HG02973 (cell line): ENCODE data around the gene ANKFY1.
"Not testable (repeated sequence)": the region's sequence is repeated elsewhere in the genome, so short reads cannot be mapped to it uniquely, and the experiment has no call there.

Source experiments
- ATAC-seq: cut with Tn5 transposase; IDR thresholded peaks from one replicate; pipeline ENCODE4 v1.9.1; 2021; ENCODE audit warnings: moderate library complexity; ENCODE audit not compliant: unreplicated experiment

Gene ANKFY1

DNA sequence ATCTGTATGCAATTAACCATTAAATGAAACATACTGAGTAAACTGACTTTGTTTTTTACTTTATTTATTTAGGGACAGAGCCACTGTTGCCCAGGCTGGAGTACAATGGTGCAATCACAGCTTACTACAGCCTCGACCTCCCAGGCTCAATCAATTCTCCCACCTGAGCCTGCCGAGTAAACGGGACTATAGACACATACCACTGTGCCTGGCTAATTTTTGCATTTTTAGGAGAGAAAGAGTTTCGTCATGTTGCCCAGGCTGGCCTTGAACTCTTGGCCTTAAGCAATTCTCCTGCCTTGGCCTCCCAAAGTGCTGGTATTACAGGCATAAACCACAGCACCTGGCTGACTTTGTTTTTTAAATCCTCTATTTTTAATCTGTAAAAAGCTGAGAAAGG, 42.6 kb downstream of the ANKFY1 start:
- ATAC-seq, result no peak

DNA sequence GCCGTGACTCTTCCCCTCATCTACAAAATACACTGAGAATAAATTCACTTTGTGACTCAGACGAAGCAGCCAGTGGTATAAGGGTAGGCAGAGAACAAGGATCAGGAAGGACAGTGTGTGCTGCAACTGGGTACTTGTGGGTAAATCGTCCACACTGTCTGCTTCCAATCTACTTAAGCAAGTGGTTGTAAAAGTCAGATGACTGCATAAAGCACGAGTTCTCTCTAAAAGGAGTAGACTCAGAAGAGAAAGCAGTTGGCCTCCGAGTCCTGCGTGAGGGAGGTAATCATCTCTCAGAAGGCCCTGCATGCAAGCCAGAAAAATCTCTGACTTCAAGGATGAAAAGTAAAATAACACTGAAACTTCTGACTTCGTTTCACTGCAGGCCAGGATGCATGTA, 43.1 kb downstream of the ANKFY1 start:
- no peak for ATAC-seq

DNA sequence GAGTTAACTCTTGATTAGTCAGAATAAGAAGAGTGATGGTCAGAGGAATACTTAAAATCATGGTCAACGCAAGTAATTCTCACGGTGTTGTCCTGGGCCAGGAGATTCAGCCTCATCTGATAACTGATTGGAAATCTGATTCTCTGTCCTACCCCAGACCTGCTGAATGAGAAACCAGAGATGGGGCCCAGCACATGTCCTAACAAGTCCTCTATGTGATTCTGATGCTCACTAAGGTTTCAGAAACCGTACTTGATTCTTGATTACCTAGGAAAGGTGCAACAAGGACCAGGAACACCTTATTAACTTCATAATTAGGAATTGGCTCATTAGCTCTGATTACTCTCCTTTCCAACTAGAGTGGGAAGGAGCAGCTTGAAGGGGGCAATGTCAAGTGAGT, 44.5 kb downstream of the ANKFY1 start:
- ATAC-seq, result no peak

DNA sequence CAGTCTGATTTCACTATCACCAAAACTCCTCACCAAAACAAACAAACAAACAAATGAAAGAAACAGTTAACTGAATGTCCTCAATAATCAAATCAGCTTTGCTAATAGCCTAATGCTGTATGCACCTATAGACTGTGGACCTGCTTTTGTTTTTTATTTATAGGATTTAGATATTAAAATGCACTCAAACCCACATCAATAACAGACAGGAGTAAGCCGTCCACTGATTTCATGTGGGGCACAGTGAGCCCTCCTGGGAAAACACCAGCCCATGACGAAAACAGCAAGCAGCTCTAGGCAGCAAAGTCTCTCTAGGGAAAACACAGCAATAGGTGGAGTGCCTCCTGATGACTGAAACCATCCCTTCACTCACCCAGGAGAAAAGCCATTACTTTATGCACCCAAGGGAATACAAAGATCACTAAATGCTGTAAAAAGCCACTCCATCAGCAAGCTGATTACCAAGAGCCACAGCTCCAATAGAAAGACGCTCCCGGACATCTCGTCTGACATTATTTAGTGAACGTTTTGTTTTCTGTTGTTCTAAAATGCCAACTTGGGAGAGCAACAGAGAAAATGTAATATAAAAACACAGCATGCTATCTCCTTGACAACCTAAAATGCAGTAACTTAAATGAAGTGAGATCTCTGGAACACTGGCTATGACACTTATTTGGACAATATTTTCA, 47.8 kb downstream of the ANKFY1 start:
- ATAC-seq, result no peak

DNA sequence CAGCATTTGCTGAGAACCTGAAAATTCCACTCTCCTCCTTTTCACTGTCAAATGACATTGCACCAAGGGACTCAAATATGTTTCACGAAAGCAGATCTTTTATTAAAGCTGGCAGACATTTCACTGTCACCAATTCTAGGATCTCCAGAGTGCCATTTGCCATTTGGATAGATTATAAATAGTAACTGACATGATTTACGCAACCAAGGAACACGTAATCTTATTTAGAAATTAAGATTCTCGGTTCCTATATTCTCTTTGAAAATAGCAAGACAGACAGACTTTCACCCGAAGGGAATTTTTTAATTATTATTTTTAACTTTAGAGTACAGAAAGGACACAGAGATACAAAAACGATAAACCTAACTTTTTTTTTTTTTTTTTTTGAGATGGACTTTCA, 49.6 kb downstream of the ANKFY1 start:
- no peak for ATAC-seq

DNA sequence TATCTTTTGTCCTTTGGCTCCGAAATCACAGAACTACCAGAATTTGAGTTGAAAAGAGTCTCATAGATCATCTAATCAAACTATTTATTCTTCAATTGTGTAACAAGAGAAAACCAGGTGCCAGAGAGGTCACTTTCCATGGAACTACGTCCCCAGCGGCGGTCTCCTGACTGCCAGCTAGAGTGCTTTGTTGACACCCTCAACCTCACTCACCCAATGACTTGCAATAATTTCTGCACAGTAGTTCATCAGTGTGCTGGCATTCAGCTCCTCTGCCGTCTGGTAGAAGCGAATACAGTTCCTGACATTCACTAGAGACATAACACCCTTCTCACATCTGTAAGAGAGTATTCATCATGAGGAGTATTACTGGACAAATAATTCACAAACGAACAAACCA, 54.2 kb downstream of the ANKFY1 start:
- ATAC-seq, result no peak

DNA sequence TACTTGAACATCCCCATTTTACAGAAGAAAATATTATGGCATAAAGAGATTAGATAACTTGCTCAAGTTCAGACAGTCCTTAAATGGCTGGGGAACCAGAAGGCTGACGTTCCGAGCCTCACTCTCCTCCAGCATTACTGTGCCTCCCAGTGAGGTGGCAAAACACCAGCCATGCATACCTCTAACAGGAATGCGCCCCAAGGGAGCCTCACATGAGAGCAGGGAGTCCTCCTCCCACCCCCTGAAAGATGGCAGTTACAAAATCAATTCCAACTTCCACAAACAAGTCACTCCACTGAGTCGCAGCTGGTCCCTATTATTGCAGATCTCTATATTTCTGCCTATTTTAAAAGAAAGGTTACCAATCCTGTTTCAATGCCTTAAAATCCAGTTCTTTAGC, 55.5 kb downstream of the ANKFY1 start:
- no peak for ATAC-seq

DNA sequence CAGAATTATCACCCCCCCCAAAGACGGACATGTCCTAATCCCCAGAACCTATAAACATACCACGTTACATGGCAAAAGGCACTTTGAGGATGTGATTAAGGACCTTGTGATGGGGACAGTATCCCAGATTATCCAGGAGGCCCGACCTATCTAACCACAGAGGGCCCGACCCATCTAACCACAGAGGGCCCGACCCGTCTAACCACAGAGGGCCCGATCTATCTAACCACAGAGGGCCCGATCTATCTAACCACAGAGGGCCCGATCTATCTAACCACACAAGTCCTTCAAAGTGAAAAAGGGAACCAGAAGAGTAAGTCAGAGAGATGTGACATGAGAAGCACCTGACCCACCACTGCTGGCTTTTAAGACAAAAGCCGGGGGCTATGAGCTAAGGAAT, 56.8 kb downstream of the ANKFY1 start:
- ATAC-seq, result no peak

DNA sequence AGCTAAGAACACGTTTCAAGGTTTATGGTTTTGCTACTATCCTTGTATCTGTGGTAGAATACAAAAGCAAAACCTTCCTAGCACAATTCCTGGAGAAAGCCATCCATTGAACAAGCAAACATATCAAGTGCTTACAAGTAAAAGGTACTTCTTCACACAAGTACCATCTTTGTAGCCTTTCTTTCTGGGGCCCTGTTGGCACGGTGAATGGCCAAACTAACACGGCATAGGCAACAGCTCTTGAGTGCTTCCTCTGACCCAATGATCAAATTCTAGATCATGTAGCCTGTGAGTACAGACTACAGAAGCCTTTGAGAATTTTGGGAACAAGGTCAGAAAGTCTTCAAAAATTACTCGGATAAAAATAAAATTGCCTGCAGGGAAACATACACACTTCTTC, 57.9 kb downstream of the ANKFY1 start:
- no peak for ATAC-seq

DNA sequence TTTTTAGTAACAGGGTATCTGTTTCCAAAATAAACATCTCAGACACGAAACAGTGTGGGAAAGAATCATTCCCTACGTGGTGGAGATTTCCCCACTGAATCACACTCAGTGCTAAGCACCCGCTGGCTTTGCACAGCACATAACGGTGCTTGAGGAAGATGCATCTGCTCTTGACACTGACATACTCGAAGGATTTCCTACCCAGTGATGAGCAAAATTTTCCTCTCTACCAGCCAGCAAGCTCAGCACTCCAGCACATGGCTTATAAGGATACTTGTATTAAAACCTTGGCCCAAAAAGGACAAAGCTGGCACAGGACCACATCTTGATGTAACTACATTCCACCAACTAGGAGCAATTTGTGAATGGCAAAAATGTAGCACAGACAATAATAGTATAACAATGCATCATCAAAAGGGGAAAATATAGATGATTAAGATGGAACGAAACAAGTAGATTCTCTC, 59.0 kb downstream of the ANKFY1 start:
- ATAC-seq, result no peak

DNA sequence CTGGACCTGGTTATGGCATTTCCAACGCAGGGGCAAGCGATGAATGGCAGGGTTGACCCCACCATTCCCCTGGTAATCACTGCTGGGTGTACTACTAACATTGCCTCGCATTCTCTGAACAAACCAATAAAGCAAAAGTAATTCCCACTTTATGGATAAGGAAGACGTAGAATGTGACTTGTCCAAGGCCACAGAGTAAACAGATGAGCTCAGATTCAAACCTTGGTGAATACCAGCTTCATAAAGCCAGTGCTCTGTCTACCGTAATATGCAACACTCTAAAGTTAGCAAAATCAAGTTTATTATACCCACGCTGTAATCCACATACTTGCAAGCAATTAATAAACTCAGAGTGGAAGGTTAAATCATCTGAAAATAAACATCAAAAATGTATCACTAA, 59.6 kb downstream of the ANKFY1 start:
- no peak for ATAC-seq

DNA sequence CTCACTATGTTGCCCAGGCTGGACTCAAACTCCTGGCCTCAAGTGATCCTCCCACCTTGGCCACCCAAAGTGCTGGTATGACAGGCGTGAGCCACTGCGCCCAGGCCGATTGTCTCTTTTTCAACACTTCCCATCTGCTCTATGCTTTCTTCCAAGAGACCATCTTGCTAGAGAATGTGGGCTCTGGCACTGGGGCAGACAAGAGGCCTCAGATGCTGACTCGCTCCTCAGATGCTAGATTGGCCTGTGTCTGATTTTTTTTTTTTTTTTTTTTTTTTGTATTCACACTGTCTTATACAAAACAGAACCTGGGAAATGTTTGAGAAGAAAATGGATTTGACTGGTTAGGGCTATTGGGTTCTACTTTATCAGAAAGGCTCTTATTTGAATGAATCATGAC, 62.6 kb downstream of the ANKFY1 start:
- no peak for ATAC-seq

DNA sequence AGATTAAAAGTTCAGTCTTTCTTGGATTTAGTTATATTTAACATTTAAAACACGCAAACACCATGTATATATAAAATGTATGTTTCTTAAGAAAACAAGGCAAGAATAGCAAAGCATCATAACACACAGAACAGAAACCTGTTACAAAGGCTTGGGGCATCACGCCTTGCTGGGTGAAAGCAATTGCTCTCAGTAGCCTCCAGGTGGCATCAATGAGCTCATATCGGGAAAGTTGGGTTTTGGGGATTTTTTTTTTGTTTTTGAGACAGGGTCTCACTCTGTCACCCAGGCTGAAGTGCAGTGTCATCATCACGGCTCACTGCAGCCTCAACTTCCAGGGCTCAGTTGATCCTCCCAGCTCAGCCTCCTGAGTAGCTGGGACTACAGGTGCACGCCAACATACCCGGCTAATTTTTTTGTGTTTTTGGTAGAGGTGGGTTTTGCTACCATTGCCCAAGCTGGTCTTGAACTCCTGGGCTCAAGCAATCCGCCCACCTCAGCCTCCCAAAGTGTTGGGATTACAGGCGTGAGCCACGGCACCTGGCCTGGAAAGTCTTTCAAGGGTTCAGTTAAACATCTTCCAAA, 63.9 kb downstream of the ANKFY1 start:
- ATAC-seq, result no peak

DNA sequence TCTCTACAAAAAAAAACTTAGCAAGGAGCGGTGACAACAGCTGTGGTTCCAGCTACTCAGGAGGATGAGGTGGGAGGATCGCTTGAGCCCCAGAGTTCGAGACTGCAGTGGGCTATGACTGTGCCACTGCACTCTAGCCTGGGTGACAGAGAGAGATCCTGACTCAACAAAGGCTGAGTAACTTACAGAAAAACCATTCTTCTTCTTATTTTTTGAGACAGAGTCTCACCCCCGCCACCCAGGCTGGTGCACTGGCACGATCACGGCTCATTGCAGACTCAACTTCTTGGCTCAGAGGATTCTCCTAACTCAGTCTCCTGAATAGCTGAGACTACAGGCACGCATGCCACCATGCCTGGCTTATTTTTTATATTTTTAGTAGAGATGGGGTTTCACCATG, 64.8 kb downstream of the ANKFY1 start:
- ATAC-seq, result no peak

DNA sequence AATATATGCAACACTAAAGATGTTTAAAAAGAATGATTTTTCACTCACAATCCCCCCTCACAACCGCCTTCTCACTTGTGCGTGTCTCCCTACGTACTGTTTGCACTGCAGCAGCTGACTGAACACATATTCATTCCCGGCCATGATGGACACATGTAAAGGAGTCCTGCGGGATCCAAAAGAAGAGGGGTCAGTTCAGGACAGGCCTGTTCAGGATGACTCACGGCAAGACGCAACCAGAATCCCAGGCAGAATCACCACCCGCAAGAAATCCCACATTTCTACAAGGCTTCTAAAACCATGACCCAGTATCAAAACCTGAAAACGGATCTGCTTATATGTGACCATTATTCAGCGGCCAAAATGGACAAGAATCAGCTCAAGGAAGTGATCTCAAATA, 68.5 kb downstream of the ANKFY1 start:
- ATAC-seq, result no peak

DNA sequence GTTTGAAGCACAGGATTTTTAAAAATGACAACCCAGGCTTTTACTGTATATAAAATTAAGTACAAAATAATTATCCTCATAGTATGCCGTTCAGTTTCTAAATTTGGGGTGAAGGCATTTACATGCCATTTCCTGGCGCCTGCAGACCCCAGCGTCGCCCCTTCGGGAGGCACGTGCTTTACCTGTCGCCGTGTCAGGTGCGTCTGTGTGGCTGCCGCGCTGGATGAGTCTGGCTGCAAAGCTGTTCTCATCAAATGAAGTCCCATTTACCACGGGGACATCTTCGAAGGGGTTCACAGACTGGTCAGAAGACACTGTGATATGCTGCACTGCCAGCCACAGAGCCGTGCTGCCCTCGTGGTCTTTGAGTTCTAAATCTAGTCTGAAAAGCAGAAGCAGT, 69.0 kb downstream of the ANKFY1 start:
- ATAC-seq, result no peak

DNA sequence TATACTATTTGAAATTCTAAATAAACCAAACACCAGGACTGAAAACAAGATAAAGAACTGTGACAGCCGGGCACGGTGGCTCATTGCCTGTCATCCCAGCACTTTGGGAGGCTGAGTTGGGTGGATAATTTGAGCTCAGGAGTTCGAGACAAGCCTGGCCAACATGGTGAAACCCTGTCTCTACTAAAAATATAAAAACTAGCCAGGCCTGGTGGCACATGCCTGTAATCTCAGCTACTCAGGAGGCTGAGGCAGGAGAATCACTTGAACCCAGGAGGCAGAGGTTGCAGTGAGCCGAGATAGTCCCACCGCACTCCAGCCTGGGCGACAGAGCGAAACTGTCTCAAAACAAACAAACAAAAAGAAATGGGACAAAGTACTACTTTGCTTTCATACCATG, 73.0 kb downstream of the ANKFY1 start:
- not testable (repeated sequence) for ATAC-seq

DNA sequence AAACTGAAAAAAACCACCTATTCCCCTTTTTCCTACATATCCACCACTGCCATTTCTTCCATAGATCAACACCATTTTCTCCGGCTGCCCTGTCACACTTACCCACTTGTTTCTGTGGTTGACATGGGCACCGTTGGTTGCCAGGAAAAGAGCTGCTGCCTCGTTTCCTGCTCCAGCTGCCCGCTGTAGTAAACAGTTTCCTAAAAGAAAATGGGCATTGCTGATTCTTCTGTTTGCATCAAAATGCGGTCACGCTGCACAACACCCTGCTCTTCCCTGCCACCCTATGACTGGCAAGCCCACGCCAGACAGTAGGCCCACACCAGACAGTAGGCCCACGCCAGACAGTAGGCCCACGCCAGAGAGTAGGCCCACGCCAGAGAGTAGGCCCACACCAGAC, 74.5 kb downstream of the ANKFY1 start:
- ATAC-seq, result no peak

DNA sequence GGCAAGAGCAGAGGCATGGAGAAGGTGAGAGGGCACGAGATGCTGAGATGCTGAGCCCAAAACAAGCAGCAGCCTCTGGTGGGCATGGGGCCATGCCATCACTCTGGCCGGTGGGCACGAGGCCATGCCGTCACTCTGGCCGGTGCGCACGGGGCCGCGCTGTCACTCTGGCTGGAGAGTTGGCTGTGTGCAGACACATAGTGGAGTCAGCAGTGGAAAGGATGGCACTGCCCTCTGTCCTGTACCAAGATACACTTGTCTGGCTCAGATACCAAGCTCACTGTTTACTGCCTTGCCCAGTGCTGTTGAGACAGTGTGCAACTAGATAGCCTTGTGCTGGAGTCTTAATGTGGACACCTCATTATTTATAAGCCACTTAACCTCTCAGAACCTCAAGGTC, 75.7 kb downstream of the ANKFY1 start:
- no peak for ATAC-seq

DNA sequence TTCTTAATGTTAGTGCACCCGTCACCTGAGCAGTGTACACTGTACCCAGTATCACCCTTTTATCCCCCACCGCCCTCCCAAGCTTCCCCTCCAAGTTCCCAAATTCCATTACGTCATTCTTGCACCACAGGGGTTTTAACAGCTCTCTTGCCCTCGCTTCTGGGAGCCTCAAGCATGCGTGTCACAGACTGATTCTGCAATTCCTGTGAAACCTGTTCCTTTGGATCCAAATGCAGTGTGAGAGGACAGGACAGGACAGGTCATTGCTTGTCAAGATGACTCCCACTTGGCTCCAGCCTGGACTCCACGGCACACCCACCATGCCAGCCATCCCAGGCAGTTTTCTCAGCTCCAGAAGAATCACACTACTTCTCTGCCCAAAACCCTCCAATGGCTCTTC, 76.7 kb downstream of the ANKFY1 start:
- no peak for ATAC-seq

DNA sequence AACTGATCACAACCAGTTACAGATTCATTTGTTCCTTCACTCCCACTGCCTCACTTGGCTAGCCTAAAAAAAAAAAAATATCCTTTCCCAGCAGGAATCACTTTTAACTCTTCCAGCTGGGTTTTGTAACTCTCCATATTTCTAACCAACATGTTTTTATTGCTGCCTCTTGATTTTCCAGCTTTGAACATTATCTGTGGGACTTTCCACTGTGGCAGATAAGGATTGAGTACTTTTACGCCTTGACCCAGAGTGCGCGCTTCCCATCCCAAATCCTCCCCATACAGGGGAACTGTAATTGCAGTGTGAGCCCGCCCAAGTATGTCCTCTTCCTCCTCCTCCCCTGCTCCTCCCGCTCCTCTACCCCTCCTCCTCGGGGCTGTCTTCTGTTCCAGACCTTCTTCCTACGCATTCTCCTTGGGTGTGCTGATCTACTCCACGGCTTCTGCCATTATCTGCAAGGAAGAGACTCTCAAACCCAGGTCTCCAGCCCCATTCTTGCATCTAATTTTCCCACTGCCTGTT, 77.4 kb downstream of the ANKFY1 start:
- no peak for ATAC-seq

DNA sequence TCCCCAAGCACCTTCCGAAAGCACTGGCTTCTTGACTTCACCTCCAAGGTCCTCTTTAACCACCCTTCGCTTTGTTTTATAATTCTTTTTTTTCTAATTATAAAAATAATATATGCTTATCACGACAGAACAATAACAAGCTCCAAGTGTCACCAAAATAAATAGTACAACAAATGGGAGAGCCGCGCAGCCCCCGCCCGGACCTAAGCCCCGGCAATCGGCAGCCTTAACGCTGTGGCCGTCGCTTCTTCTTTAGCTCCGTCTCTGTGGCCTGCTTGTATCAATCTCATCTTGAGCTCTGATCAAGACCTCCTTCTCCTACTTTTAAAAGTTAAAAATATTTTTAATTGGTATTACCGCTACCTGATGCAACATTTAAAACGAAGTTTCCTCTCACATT, 78.1 kb downstream of the ANKFY1 start:
- ATAC-seq, result no peak

DNA sequence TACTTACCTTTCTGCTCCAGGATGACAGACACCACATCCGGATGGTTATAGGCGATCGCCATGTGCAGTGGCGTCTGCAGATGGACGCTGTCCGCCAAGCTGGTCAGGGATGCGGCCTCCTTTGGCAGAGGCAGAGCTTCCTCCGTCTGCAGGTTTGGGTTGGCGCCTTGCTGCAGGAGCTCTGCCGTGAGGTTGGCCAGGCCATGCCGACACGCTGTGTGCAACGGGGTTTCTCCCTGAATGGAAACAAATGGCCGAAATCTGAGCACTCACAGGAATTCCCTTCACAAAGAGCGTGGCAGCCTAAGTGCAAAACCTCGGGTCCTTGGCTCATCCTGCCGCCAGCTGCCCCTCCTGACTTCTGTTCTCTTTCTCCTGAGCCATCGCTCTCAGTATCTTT, 79.0 kb downstream of the ANKFY1 start:
- ATAC-seq, result no peak
